Thyroid gland (tissue), 4 donors: ENCODE results near the gene MAD1L1. TPM values are rescaled to one million over a fixed set of nuclear protein-coding genes. Genes with fewer than 3 reads are reported as not detected.
"Not testable (repeated sequence)": the region's sequence is repeated elsewhere in the genome, so short reads cannot be mapped to it uniquely, and the experiment has no call there.

ENCODE experiments used
- DNase-seq, 2 donors: peaks; one replicate each; pipeline ENCODE4 v3.0.0-alpha.2; 2019
- H3K27ac ChIP-seq, 3 donors: fragments of 200-600 bp; sonication (generic); 1 replicate in 2 of 3; 2 replicates in 1 of 3; pipeline ENCODE4 v1.5.1; 2016 to 2019; ENCODE audit warnings: mild to moderate bottlenecking in 1 of 3, moderate library complexity in 1 of 3
- H3K27me3 ChIP-seq: fragments of 200-600 bp; sonication (generic); one replicate; pipeline ENCODE4 v1.5.1; 2019
- H3K36me3 ChIP-seq, 2 donors: fragments of 200-600 bp; sonication (generic); one replicate each; pipeline ENCODE4 v1.5.1; 2016 to 2019
- H3K4me1 ChIP-seq, 2 donors: fragments of 200-600 bp; sonication (generic); one replicate each; pipeline ENCODE4 v1.5.1; 2017 to 2019
- H3K4me3 ChIP-seq, 3 donors: fragments of 200-600 bp; sonication (generic); replicated peaks in 1 of 3; 1 replicate in 2 of 3; 2 replicates in 1 of 3; pipeline ENCODE4 v1.5.1; 2016; ENCODE audit warnings: mild to moderate bottlenecking in 1 of 3
- H3K9me3 ChIP-seq: fragments of 200-600 bp; sonication (generic); one replicate; pipeline ENCODE4 v1.5.1; 2017
- POLR2A ChIP-seq, 2 donors: fragments of 450-650 bp; IDR thresholded peaks; one replicate each; pipeline ENCODE4 v1.6.1; 2017; ENCODE audit warnings: antibody characterized with exemption in 2 of 2, mild to moderate bottlenecking in 2 of 2, moderate library complexity in 1 of 2
- WGBS, 2 donors: methylation state at CpG; one replicate each; pipeline ENCODE4 v1.1.5; 2017; 5-methylcytosine and 5-hydroxymethylcytosine counted together
- intact Hi-C: fragments of 100-400 bp; cut with DNase I; formaldehyde crosslinking; loops from one replicate; pipeline ENCODE4 v1.15.1; 2023
- total RNA-seq, 4 donors: library from RNA; depleted of rRNA; stranded (reverse); fragments of >200 nt; gene quantifications; one replicate each; pipeline ENCODE4 v1.2.3, GENCODE V29; 2016
- TF ChIP-seq, protein P1 (sequence below), 6 experiments: fragments of 200-600 bp in 3 of 6; fragments of 450-650 bp in 3 of 6; sonication (generic) in 3 of 6; IDR thresholded peaks; one replicate each; pipeline ENCODE4 v1.5.1; 2016 to 2019; ENCODE audit warnings: antibody characterized with exemption in 6 of 6, mild to moderate bottlenecking in 2 of 6, inconsistent platforms in 1 of 6, moderate library complexity in 1 of 6

MAD1L1 gene
- total RNA-seq, 4 donors from 2014 or later = 27.4 to 38.6 (median 33.9) TPM

GRCh38 chr7:1863091-1863900 is 369.4 kb downstream of the MAD1L1 start:
- no peaks in the 10 kb centered on the region for H3K27me3 ChIP-seq
- no peaks in the 10 kb centered on the region for H3K4me1 ChIP-seq
- 90 to 94% methylated on average over 22 to 25 of the region's 40 CpGs for WGBS, 2 donors
- no peak for DNase-seq
- TF ChIP-seq POLR2A (IDR thresholded peaks at IDR 0.05) = no peak
- TF ChIP-seq, protein P1, sequence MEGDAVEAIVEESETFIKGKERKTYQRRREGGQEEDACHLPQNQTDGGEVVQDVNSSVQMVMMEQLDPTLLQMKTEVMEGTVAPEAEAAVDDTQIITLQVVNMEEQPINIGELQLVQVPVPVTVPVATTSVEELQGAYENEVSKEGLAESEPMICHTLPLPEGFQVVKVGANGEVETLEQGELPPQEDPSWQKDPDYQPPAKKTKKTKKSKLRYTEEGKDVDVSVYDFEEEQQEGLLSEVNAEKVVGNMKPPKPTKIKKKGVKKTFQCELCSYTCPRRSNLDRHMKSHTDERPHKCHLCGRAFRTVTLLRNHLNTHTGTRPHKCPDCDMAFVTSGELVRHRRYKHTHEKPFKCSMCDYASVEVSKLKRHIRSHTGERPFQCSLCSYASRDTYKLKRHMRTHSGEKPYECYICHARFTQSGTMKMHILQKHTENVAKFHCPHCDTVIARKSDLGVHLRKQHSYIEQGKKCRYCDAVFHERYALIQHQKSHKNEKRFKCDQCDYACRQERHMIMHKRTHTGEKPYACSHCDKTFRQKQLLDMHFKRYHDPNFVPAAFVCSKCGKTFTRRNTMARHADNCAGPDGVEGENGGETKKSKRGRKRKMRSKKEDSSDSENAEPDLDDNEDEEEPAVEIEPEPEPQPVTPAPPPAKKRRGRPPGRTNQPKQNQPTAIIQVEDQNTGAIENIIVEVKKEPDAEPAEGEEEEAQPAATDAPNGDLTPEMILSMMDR (IDR thresholded peaks at IDR 0.05) = no peak
- H3K36me3 ChIP-seq = no peaks in the 10 kb centered on the region
- intact Hi-C loops = no loop called here
- no peaks in the 10 kb centered on the region for H3K9me3 ChIP-seq
- no peak overlapping the region for H3K27ac ChIP-seq
- no peak overlapping the region for H3K4me3 ChIP-seq

DNA sequence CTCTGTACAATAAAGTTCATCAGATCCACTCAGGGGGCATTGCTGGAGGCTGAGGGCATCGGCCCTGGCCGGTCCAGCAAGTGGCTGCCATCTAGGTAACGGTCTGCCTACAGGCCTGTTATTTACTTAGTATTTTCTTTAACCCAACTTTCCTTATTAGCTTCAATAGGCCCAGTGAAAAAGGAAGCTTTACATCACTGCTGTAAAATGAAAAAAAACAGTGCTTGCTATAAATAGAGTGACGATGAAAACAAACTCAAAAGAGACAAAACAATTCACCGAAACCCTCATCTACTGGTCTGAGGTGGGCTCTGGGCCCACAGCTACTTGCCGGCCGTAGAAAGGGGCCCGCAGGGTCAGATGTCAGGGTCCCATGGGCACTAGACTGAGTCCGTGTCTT is 370.2 kb downstream of the MAD1L1 start:
- intact Hi-C loops = no loop called here

DNA sequence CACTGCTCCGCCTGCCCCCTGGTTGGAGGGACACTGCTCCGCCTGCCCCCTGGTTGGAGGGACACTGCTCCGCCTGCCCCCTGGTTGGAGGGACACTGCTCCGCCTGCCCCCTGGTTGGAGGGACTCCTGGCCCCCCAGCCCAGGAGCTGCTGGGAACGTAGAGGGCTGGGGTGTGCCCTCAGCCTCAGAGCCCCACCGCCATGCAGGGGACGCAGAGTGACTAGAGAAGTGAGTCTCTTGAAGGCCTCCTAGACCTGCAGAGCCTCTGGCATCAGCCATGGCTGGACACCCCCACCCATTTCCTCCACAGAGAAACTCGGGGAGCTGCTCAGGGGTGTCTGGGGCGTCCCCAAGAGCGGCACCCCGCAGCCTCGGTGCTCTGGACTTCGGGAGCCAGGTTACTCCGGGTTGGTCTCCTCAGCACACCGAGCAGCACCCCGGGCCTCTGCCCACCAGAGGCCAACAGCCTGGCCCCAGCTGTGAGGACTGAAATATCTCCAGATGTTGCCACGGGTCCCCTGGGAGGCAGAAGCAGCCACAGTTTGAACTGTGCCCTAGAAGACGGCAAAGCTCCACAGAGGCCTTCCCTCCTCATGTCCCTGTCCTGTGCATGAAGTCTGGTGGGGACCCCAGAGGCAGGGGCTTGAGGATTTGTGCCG is 370.8 kb downstream of the MAD1L1 start:
- DNase-seq = no peak
- WGBS, 2 donors = 86 to 98% methylated on average over 7 to 8 of the region's 19 CpGs
- H3K4me1 ChIP-seq = no peaks in the 10 kb centered on the region
- no peaks in the 10 kb centered on the region for H3K36me3 ChIP-seq
- no peak overlapping the region for H3K27ac ChIP-seq
- TF ChIP-seq, protein P1 (IDR thresholded peaks at IDR 0.05) = no peak
- no peak for TF ChIP-seq POLR2A (IDR thresholded peaks at IDR 0.05)
- no peaks in the 10 kb centered on the region for H3K9me3 ChIP-seq
- no peak overlapping the region for H3K4me3 ChIP-seq
- intact Hi-C loops = no loop called here
- no peaks in the 10 kb centered on the region for H3K27me3 ChIP-seq

More for the DNA sequence above, 370.2 kb downstream of the MAD1L1 start:
- Histone ChIP-seq H3K36me3 (no peaks in the 10 kb centered on the region), H3K27ac (no peak overlapping the region), H3K9me3 (no peaks in the 10 kb centered on the region), H3K4me1 (no peaks in the 10 kb centered on the region), H3K4me3 (no peak overlapping the region), H3K27me3 (no peaks in the 10 kb centered on the region)
- no peak for TF ChIP-seq POLR2A (IDR thresholded peaks at IDR 0.05)
- TF ChIP-seq, protein P1 (IDR thresholded peaks at IDR 0.05) = no peak
- no peak for DNase-seq
- 89 to 90% methylated on average over 9 of the region's 9 CpGs for WGBS, 2 donors

DNA sequence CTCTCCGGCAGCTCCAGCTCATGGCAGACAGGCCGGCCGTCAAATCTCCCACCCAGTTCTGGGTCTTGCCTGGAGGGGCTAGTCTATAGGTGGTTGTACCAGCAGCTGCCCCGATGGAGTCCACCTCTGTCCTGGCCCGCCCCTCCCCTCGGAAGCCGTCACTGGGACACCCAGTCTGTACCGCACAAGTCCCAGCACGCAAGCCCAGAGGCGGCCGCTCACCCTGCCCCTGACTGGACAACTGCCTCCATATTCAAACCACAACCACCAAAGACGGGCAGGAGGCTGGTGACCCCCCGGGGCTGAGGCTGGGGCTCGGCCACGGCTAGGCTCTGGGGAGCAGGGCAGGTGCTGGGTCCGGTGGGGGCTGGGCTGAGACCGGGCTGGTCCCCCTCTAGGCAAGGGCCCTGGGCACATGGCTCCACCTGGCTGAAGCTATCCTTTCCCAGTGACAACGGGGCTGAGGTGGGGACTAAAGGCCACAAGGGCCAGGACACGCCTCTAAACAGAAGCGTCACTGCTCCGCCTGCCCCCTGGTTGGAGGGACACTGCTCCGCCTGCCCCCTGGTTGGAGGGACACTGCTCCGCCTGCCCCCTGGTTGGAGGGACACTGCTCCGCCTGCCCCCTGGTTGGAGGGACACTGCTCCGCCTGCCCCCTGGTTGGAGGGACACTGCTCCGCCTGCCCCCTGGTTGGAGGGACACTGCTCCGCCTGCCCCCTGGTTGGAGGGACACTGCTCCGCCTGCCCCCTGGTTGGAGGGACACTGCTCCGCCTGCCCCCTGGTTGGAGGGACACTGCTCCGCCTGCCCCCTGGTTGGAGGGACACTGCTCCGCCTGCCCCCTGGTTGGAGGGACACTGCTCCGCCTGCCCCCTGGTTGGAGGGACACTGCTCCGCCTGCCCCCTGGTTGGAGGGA is 371.6 kb downstream of the MAD1L1 start:
- H3K36me3 ChIP-seq, H3K27me3 ChIP-seq, H3K9me3 ChIP-seq, intact Hi-C loops, H3K27ac ChIP-seq, H3K4me3 ChIP-seq, H3K4me1 ChIP-seq, DNase-seq: not testable (repeated sequence)
- 98% methylated on average over 10 of the region's 33 CpGs; no CpG with 5 or more reads in 1 of the 2 donors for WGBS, 2 donors

GRCh38 chr7:1859266-1860035 is 373.3 kb downstream of the MAD1L1 start:
- Histone ChIP-seq H3K27me3 (no peaks in the 10 kb centered on the region), H3K4me1 (no peaks in the 10 kb centered on the region), H3K27ac (no peak overlapping the region), H3K4me3 (no peak overlapping the region), H3K36me3 (no peaks in the 10 kb centered on the region), H3K9me3 (no peaks in the 10 kb centered on the region)
- intact Hi-C loops = no loop called here
- DNase-seq = no peak
- TF ChIP-seq POLR2A (IDR thresholded peaks at IDR 0.05) = no peak
- TF ChIP-seq, protein P1 (IDR thresholded peaks at IDR 0.05) = no peak
- WGBS, 2 donors = 92 to 96% methylated on average over 19 to 23 of the region's 26 CpGs
